Measurements from ENCODE around the gene AGBL3.

AGBL3 gene

GRCh38 chr7:135178364-135178763, 192.1 kb downstream of the AGBL3 start:
- peaks cover 6% of the 10 kb centered on the region for H3K27me3 Mint-ChIP-seq (ENCODE audit: low read depth, poor library complexity)
- no peak for TF ChIP-seq CTCF (IDR thresholded peaks at IDR 0.05)
- DNase-seq, result no peak
- H3K4me3 Mint-ChIP-seq, result no peak overlapping the region
- peaks cover 48% of the 10 kb centered on the region for H3K9me3 Mint-ChIP-seq
- H3K27ac Mint-ChIP-seq, result no peak overlapping the region
- peaks cover 4% of the 10 kb centered on the region for H3K4me1 Mint-ChIP-seq
- peaks cover 38% of the 10 kb centered on the region for H3K36me3 Mint-ChIP-seq (ENCODE audit: low read depth)

- peaks cover 51% of the 10 kb centered on the region for H3K9me3 Mint-ChIP-seq
- TF ChIP-seq CTCF (IDR thresholded peaks at IDR 0.05), result no peak
- H3K36me3 Mint-ChIP-seq (ENCODE audit: low read depth), result peaks cover 49% of the 10 kb centered on the region
- DNase-seq, result no peak
- H3K4me3 Mint-ChIP-seq, result no peak overlapping the region
- H3K27ac Mint-ChIP-seq, result no peak overlapping the region
- H3K27me3 Mint-ChIP-seq (ENCODE audit: low read depth, poor library complexity), result peaks cover 4% of the 10 kb centered on the region
- no peaks in the 10 kb centered on the region for H3K4me1 Mint-ChIP-seq
Observed at GRCh38 chr7:135179321-135179925, 193.1 kb downstream of the AGBL3 start.

DNA sequence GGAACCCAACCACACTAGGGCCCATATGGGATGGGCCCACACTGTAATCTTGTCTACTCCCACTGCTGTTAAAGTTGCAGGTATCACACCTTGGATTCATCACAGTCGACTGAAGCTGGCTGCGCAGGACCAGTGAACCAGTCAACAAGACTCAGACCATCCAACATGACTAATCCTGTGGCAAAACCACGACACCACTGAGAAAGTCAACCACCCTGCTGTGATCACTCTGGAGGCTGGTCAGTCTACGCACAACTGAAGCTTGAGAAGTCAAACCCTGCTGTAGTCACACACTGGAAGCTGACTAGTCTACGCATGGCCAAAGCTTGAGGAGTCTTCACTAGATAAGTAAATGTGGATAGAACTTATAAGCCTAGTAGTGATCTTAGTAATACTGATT, 193.8 kb downstream of the AGBL3 start:
- Mint-ChIP-seq H3K27ac (no peak overlapping the region), H3K27me3 (ENCODE audit: low read depth, poor library complexity) (peaks cover 4% of the 10 kb centered on the region), H3K36me3 (ENCODE audit: low read depth) (peaks cover 55% of the 10 kb centered on the region), H3K9me3 (peaks cover 51% of the 10 kb centered on the region), H3K4me3 (no peak overlapping the region), H3K4me1 (no peaks in the 10 kb centered on the region)
- DNase-seq, result no peak
- no peak for TF ChIP-seq CTCF (IDR thresholded peaks at IDR 0.05)

DNA sequence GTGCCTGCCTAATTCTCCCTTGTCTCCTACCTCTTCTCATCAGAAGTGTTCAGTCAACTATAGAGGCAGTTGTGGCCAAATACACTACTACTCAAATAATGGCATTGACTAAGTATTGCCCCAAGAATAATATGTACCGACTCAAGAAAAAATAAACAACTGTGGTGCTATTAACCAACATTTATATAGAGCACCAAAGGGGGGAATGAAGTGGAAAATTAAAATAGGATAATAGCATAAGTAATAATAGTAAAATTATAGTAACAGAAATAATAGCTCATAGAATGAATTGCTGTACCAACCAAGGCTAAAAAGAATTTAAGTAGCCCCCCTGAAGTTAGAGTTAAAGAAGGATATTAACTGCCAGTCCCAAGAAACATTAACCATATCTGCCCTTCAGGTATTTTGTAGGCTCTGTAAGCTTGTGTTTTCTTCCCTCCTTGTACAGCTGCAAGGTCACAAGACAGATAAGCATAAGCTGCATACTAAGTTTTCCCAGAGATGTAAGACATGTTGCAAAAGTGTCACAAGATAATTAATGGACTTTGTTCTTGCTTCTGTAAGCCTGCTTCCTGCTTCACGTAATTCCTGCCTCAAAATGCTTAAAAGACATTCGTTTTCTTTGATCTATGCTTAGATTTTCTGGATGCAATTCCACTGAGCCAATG, 195.1 kb downstream of the AGBL3 start:
- no peak for DNase-seq
- TF ChIP-seq CTCF (IDR thresholded peaks at IDR 0.05), result no peak
- Mint-ChIP-seq H3K27me3 (ENCODE audit: low read depth, poor library complexity) (peaks cover 4% of the 10 kb centered on the region), H3K4me1 (no peaks in the 10 kb centered on the region), H3K27ac (no peak overlapping the region), H3K36me3 (ENCODE audit: low read depth) (peaks cover 68% of the 10 kb centered on the region), H3K9me3 (peaks cover 51% of the 10 kb centered on the region), H3K4me3 (no peak overlapping the region)

DNA sequence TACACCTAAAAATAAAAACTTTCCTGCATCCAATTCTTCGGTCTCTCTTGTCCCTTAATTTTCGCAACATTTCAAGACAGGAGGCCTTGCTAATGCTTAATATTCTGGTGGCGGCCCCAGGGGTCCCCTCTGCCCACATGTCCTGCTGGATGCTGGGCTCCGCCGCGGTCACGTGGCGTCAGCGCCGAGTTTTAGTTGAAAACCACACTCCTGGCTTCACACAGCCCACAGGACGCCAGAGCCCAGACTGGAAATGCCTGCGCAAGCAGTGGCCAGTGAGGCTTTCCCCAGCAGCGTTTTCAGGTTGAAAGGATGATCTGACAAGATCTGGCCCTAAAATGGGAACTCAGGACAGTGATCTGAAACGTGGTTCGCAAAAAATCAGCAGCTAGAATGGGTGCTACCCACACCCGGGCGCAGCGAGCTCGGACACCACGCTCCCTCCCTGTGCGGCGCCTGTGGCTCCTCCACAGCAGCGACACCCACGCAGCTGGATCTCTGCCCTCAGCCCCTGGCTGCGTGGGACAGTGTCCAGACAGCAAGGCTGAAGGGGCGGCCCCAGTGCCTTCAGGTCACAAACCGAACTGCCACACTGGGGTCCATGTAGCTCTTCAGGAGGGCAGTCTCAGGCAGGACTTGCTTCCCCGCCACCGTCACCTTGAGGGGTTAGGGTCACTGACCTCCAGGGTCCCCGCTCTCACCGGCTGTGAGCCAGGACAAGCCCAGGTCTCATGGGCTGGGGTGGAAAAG, 195.8 kb downstream of the AGBL3 start:
- DNase-seq, result no peak
- Mint-ChIP-seq H3K9me3 (peaks cover 51% of the 10 kb centered on the region), H3K36me3 (ENCODE audit: low read depth) (peaks cover 73% of the 10 kb centered on the region)

More for the DNA sequence above, 195.8 kb downstream of the AGBL3 start:
- H3K4me3 Mint-ChIP-seq, result no peak overlapping the region
- H3K4me1 Mint-ChIP-seq, result no peaks in the 10 kb centered on the region
- TF ChIP-seq CTCF (IDR thresholded peaks at IDR 0.05), result no peak
- H3K27me3 Mint-ChIP-seq (ENCODE audit: low read depth, poor library complexity), result peaks cover 4% of the 10 kb centered on the region
- H3K27ac Mint-ChIP-seq, result no peak overlapping the region

Data from nephron progenitor cell (in vitro differentiated cells).